Nephron progenitor cell (in vitro differentiated cells): ENCODE results near the gene CFL1.
A peak's percentile ranks its signal among the peaks of the same experiment; 100 is the strongest.
"Not testable (repeated sequence)": the region's sequence is repeated elsewhere in the genome, so short reads cannot be mapped to it uniquely, and the experiment has no call there.

Experiments
- DNase-seq: peaks from one replicate; pipeline ENCODE4 v3.0.0; 2021
- H3K27ac Mint-ChIP-seq: 2 replicates; pipeline ENCODE4 v1.8.0; 2021; ENCODE audit warnings: mild to moderate bottlenecking, moderate library complexity, mixed read lengths
- H3K27me3 Mint-ChIP-seq: 2 replicates; pipeline ENCODE4 v1.8.0; 2021; ENCODE audit warnings: mild to moderate bottlenecking, low read depth, mixed read lengths; ENCODE audit not compliant: poor library complexity
- H3K36me3 Mint-ChIP-seq: 2 replicates; pipeline ENCODE4 v1.8.0; 2021; ENCODE audit warnings: low read depth, mixed read lengths
- H3K4me1 Mint-ChIP-seq: 2 replicates; pipeline ENCODE4 v1.8.0; 2021; ENCODE audit warnings: mixed read lengths
- H3K4me3 Mint-ChIP-seq: 2 replicates; pipeline ENCODE4 v1.8.0; 2021; ENCODE audit warnings: mild to moderate bottlenecking, moderate library complexity, mixed read lengths
- H3K9me3 Mint-ChIP-seq: 2 replicates; pipeline ENCODE4 v1.8.0; 2021; ENCODE audit warnings: mild to moderate bottlenecking, moderate library complexity, mixed read lengths
- TF ChIP-seq, protein P1 (sequence below): fragments of 200-600 bp; sonication (generic); IDR thresholded peaks from 2 replicates; pipeline ENCODE4 v1.5.0; 2021; ENCODE audit warnings: antibody characterized with exemption

CFL1 gene

DNA sequence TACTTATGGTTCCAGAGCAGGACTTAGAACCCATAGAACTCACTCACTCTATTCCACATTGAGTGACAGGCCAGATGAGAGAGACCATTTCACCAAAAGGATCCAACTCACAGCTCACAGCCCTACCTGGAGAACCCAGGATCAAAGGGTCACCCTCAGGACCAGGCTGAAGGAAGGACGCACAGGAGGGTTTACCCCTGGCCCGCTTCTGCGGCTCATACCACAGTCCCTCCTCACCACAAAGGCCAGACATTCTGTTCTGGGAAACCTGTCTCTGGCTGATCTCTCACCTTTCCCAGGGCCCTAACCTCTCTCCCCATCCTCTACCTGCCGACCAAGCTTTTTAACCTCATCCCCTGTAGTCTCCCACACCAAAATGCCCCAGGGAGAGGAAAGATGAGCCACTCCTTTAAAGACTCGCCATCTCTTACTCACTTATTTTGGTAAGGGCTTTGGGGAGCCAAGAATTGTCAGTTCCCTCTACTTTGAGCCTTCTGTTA lies 37.6 kb upstream of the CFL1 start:
- TF ChIP-seq, protein P1, sequence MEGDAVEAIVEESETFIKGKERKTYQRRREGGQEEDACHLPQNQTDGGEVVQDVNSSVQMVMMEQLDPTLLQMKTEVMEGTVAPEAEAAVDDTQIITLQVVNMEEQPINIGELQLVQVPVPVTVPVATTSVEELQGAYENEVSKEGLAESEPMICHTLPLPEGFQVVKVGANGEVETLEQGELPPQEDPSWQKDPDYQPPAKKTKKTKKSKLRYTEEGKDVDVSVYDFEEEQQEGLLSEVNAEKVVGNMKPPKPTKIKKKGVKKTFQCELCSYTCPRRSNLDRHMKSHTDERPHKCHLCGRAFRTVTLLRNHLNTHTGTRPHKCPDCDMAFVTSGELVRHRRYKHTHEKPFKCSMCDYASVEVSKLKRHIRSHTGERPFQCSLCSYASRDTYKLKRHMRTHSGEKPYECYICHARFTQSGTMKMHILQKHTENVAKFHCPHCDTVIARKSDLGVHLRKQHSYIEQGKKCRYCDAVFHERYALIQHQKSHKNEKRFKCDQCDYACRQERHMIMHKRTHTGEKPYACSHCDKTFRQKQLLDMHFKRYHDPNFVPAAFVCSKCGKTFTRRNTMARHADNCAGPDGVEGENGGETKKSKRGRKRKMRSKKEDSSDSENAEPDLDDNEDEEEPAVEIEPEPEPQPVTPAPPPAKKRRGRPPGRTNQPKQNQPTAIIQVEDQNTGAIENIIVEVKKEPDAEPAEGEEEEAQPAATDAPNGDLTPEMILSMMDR = no peak
- DNase-seq = no peak
- Mint-ChIP-seq H3K4me3 (no peak overlapping the region), H3K27ac (no peak overlapping the region), H3K27me3 (peaks cover 59% of the 10 kb centered on the region), H3K9me3 (peaks cover 4% of the 10 kb centered on the region), H3K4me1 (peaks cover 28% of the 10 kb centered on the region), H3K36me3 (no peaks in the 10 kb centered on the region)

- Mint-ChIP-seq H3K27me3 (peaks cover 59% of the 10 kb centered on the region), H3K4me1 (peaks cover 41% of the 10 kb centered on the region), H3K9me3 (peaks cover 4% of the 10 kb centered on the region), H3K4me3 (no peak overlapping the region), H3K36me3 (no peaks in the 10 kb centered on the region), H3K27ac (no peak overlapping the region)
- no peak for DNase-seq
- TF ChIP-seq, protein P1 = no peak
Observed at GRCh38 chr11:65894034-65894591, 36.1 kb upstream of the CFL1 start.

DNA sequence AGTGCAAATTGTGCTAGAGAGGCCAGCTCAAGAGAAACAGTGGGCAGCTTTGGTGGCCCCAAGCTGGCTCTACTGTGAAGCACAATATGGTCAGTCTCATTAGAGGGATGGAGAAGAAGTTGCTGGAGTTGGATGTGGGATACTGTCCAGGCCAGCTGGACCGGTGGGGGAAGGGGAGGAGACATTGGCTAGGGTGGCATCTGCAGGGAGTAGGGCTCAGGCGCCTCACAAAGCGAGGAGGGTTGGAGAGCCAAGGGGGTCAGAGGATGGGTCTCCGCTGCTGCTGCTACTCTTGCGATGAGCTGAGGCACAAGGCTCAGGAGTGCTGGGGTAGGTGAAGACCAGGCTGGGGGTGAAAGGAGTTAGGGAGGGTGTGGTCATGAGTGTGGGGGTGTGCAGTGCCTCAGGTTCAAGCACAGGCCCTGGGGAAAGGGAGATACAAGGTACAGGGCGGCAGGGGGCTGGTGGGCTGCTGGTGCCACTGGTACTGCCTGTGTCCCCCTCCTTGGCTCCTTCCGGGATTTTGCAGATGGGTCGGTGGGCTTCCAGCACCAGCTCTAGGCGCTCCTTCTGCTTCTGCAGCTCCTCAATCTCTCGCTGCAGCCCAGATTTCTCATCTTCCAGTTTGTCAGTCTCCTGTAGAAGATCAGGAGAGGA lies 34.8 kb upstream of the CFL1 start:
- Mint-ChIP-seq H3K36me3 (no peaks in the 10 kb centered on the region), H3K27ac (no peak overlapping the region), H3K27me3 (peaks cover 50% of the 10 kb centered on the region), H3K4me3 (peak overlapping the region; percentile 83), H3K9me3 (no peaks in the 10 kb centered on the region), H3K4me1 (peaks cover 47% of the 10 kb centered on the region)
- no peak for DNase-seq
- TF ChIP-seq, protein P1 = no peak

- not testable (repeated sequence) for H3K36me3 Mint-ChIP-seq, DNase-seq, H3K9me3 Mint-ChIP-seq, H3K27ac Mint-ChIP-seq
- Mint-ChIP-seq H3K4me1 (peaks cover 54% of the 10 kb centered on the region), H3K27me3 (peaks cover 44% of the 10 kb centered on the region), H3K4me3 (peak overlapping the region; percentile 83)
Observed at GRCh38 chr11:65892137-65892540, 34.2 kb upstream of the CFL1 start.

GRCh38 chr11:65891219-65892136 lies 33.5 kb upstream of the CFL1 start:
- DNase-seq = no peak
- H3K4me3 Mint-ChIP-seq = peak overlapping the region; percentile 83
- H3K27ac Mint-ChIP-seq = no peak overlapping the region
- peaks cover 37% of the 10 kb centered on the region for H3K27me3 Mint-ChIP-seq
- H3K36me3 Mint-ChIP-seq = peaks cover 5% of the 10 kb centered on the region
- H3K9me3 Mint-ChIP-seq = no peaks in the 10 kb centered on the region
- TF ChIP-seq, protein P1 = no peak
- H3K4me1 Mint-ChIP-seq = peaks cover 60% of the 10 kb centered on the region
